ENCODE data around the gene SNX25. TPM values are rescaled to one million over a fixed set of nuclear protein-coding genes. Genes with fewer than 3 reads are reported as not detected.

The SNX25 gene
- total and polyA plus RNA-seq, 2 experiments from 2014 or later = 6.9 to 25.0 TPM

- H3K4me3 Mint-ChIP-seq = no peak overlapping the region
- DNase-seq (ENCODE audit: low spot score) (no peak), ATAC-seq (no peak)
- peaks cover 2% of the 10 kb centered on the region; the same call in 2 of the 3 replicates for H3K4me1 Mint-ChIP-seq
- TF ChIP-seq ETS1 (IDR thresholded peaks at IDR 0.05) (no peak), ZNF462 (CRISPR knock-in tag; IDR thresholded peaks at IDR 0.05) (no peak), JUNB (IDR thresholded peaks at IDR 0.05; ENCODE audit: unreplicated experiment) (no peak), STAT1 (IDR thresholded peaks at IDR 0.05; ENCODE audit: unreplicated experiment) (no peak), NANOG (IDR thresholded peaks at IDR 0.05; ENCODE audit: borderline replicate concordance) (no peak), EZH2phosphoT487 (IDR thresholded peaks at IDR 0.05; ENCODE audit: unreplicated experiment) (no peak)
- no peaks in the 10 kb centered on the region for H3K36me3 ChIP-seq (ENCODE audit: insufficient read depth)
- no peak overlapping the region for H3K27ac ChIP-seq (ENCODE audit: low read depth)
- H3K36me3 Mint-ChIP-seq (ENCODE audit: low read depth) = no peaks in the 10 kb centered on the region
- H3K9me3 Mint-ChIP-seq = no peaks in the 10 kb centered on the region
- H3F3A ChIP-seq (replicated peaks; ENCODE audit: low read depth) = 0 out of 2 replicates have a peak, but pooled peaks cover 5% of the 10 kb centered on the region
- no peaks in the 10 kb centered on the region for H3K27me3 Mint-ChIP-seq (ENCODE audit: insufficient read depth, low read depth, poor library complexity)
- H4K20me1 ChIP-seq (replicated peaks; ENCODE audit: insufficient read depth) = no peaks in the 10 kb centered on the region; the same call in 1 of the 2 replicates
- H3K27me3 ChIP-seq (ENCODE audit: insufficient read depth) = no peaks in the 10 kb centered on the region
- H3K79me2 ChIP-seq (replicated peaks; ENCODE audit: insufficient read depth) = peaks cover 68% of the 10 kb centered on the region
- H3K9me2 ChIP-seq (ENCODE audit: insufficient read depth) = no peaks in the 10 kb centered on the region
- no peak overlapping the region for H3K4me3 ChIP-seq
- H3K27ac Mint-ChIP-seq = no peak overlapping the region
- no peak overlapping the region for H2AFZ ChIP-seq
- no peak overlapping the region for H3K4me2 ChIP-seq
- no peaks in the 10 kb centered on the region for H3K4me1 ChIP-seq (ENCODE audit: insufficient read depth)
These were observed 18.4 kb downstream of the SNX25 start for GRCh38 chr4:185227713-185228278.

Data from GM23338 (cell line).